WI38 (cell line): ENCODE measurements around the gene MTMR3.

Experiments used
- H3K4me3 ChIP-seq: 2 replicates; pipeline ENCODE4 v1.5.1; 2011; ENCODE audit warnings: low read depth, mild to moderate bottlenecking, control low read depth, low read length
- CTCF ChIP-seq: IDR thresholded peaks from 2 replicates; pipeline ENCODE4 v1.5.1; 2012; ENCODE audit warnings: low read depth, mild to moderate bottlenecking, control low read depth, low read length

The MTMR3 gene

GRCh38 chr22:30002861-30003486 is 120.0 kb downstream of the MTMR3 start:
- H3K4me3 ChIP-seq = no peak overlapping the region
- TF ChIP-seq CTCF = no peak

GRCh38 chr22:30004101-30004500 is 121.1 kb downstream of the MTMR3 start:
- H3K4me3 ChIP-seq = no peak overlapping the region
- no peak for TF ChIP-seq CTCF

DNA sequence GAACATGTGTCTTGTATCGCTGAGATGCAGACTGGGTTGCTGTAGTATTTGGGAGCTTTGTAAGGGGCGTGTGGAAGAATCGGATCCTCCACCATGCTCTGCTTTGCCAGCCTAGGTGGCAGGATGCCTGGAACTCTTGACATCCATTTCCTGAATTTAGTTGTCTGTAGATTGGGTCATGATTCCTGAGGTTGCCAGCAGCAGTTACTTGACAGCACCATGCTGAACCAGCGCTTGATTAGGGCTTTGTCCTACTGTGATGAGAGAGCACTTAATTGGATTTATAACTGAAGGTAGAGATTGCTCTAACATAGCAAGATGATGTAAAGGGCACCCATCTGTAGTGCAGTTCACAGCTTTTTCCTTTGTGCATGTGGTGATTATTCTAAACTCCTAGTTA is 121.7 kb downstream of the MTMR3 start:
- no peak for TF ChIP-seq CTCF
- no peak overlapping the region for H3K4me3 ChIP-seq

GRCh38 chr22:30005213-30005857 is 122.4 kb downstream of the MTMR3 start:
- peak; percentile 99 for TF ChIP-seq CTCF
- no peak overlapping the region for H3K4me3 ChIP-seq

GRCh38 chr22:30007361-30007760 is 124.4 kb downstream of the MTMR3 start:
- no peak for TF ChIP-seq CTCF
- no peak overlapping the region for H3K4me3 ChIP-seq

GRCh38 chr22:30008401-30008800 is 125.4 kb downstream of the MTMR3 start:
- no peak overlapping the region for H3K4me3 ChIP-seq
- TF ChIP-seq CTCF = no peak

GRCh38 chr22:30009478-30009877 is 126.5 kb downstream of the MTMR3 start:
- no peak overlapping the region for H3K4me3 ChIP-seq
- TF ChIP-seq CTCF = no peak
